WTC11 (cell line): ENCODE measurements around the gene FTSJ3.
A peak's percentile ranks its signal among the peaks of the same experiment; 100 is the strongest.

Experiments
- CTCF ChIP-seq: fragments of 200-600 bp; IDR thresholded peaks from 2 replicates; pipeline ENCODE4 v1.8.0; 2022; ENCODE audit warnings: antibody characterized with exemption
- PRDM15 ChIP-seq: sonication (generic); formaldehyde crosslinking; IDR thresholded peaks from 2 replicates; pipeline ENCODE4 v1.8.0; 2022; ENCODE audit warnings: missing genetic modification reagents
- PREB ChIP-seq: sonication (generic); formaldehyde crosslinking; IDR thresholded peaks from 2 replicates; pipeline ENCODE4 v1.8.1; 2022; ENCODE audit warnings: mild to moderate bottlenecking, missing genetic modification reagents, moderate library complexity, borderline replicate concordance
- USF2 ChIP-seq: sonication (generic); formaldehyde crosslinking; IDR thresholded peaks from 2 replicates; pipeline ENCODE4 v1.8.1; 2023; ENCODE audit warnings: mild to moderate bottlenecking, missing genetic modification reagents, moderate library complexity
- ZNF219 ChIP-seq: sonication (generic); formaldehyde crosslinking; IDR thresholded peaks from 2 replicates; pipeline ENCODE4 v1.8.0; 2023; ENCODE audit warnings: missing genetic modification reagents, mild to moderate bottlenecking, borderline replicate concordance
- ZNF425 ChIP-seq: fragments of 250-450 bp; sonication (Bioruptor Pico); conservative IDR thresholded peaks from 2 replicates; pipeline ENCODE4 v1.9.0; 2021; ENCODE audit warnings: mild to moderate bottlenecking

GRCh38 chr17:63848834-63849689 lies 21.6 kb upstream of the FTSJ3 start:
- TF ChIP-seq PREB (0 out of 2 replicates have a peak, but pooled peaks have one; percentile 12), CTCF (peak; percentile 35; the same call in 1 of the 2 replicates), ZNF219 (CRISPR knock-in tag) (no peak; the same call in 1 of the 2 replicates), USF2 (CRISPR knock-in tag) (peak; percentile 94), ZNF425 (CRISPR knock-in tag) (no peak), PRDM15 (CRISPR knock-in tag) (peak; percentile 35; the same call in 1 of the 2 replicates)
